Measurements from ENCODE around the gene EEFSEC. TPM values are rescaled to one million over a fixed set of nuclear protein-coding genes. Genes with fewer than 3 reads are reported as not detected.

The EEFSEC gene
- total RNA-seq, 1 experiment from 2014 or later: 9.5 TPM

DNA sequence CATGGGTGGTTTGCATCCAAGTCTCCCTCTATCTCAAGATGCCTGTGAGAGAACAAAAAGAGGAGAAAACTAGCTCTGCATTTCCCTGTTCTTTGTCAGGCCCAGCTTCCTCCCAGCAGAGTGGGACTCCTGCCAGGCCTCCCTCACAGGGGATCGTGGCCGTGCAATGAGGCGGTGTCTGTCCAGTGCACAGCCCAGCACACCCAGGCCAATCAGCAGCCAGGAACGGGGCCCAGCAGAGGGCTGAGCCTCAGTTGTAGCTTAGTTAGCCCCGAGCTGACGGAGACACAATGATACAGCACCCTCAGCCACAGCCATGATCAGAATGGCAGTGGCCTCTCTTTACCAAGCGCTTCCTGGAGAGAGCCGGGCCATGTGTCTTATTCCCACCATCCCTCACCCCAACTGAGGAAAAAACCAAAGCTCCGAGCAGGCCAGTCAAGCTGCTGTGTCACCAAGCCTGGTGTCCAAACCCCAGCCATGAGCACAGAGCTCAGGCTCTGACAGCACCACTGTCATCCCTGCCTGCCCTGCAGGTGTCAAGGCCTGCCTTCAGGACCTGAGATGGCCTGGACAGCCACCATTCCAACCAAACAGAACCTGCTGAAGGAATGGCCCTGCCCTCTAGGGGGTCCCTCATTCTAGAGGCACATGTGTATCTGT, 242.3 kb downstream of the EEFSEC start:
- Histone ChIP-seq H3K4me1 (ENCODE audit: insufficient read depth, low read length) (no peaks in the 10 kb centered on the region), H3K23ac (ENCODE audit: insufficient read length, low read depth, low read length) (no peak overlapping the region), H3K79me1 (ENCODE audit: insufficient read depth, low read depth, low read length, poor library complexity, severe bottlenecking) (no peaks in the 10 kb centered on the region), H3K9ac (ENCODE audit: extremely low read depth, insufficient read length, low read length) (no peak overlapping the region), H3K27ac (ENCODE audit: insufficient read length, low read depth, low read length) (no peak overlapping the region), H2AK5ac (ENCODE audit: insufficient read length, low read length) (no peak overlapping the region), H3K56ac (ENCODE audit: insufficient read length, low read depth, low read length) (no peak overlapping the region), H2BK12ac (ENCODE audit: insufficient read length, low read depth, low read length) (no peak overlapping the region), H2BK20ac (ENCODE audit: low read depth, low read length, poor library complexity, severe bottlenecking) (no peak overlapping the region), H4K5ac (ENCODE audit: insufficient read length, low read depth, low read length) (no peak overlapping the region), H2BK15ac (ENCODE audit: low read depth, low read length) (no peak overlapping the region), H3K4me2 (ENCODE audit: insufficient read depth, insufficient read length, low read length) (no peak overlapping the region), H4K91ac (ENCODE audit: insufficient read length, low read depth, low read length) (no peak overlapping the region), H3K23me2 (ENCODE audit: insufficient read length, low read depth, low read length, poor library complexity, severe bottlenecking) (no peaks in the 10 kb centered on the region), H3K4ac (ENCODE audit: low read depth, low read length) (no peak overlapping the region), H4K20me1 (ENCODE audit: control insufficient read depth, insufficient read depth, insufficient read length) (peaks cover 3% of the 10 kb centered on the region), H2AFZ (ENCODE audit: low read length) (no peak overlapping the region), H4K8ac (replicated peaks; ENCODE audit: insufficient read length, low read depth, low read length) (no peak overlapping the region), H2BK120ac (ENCODE audit: low read depth, low read length, poor library complexity, severe bottlenecking) (no peak overlapping the region), H2BK5ac (ENCODE audit: insufficient read length, low read length) (no peak overlapping the region), H3T11ph (ENCODE audit: low read length) (no peak overlapping the region), H3K79me2 (ENCODE audit: insufficient read depth, low read length) (no peaks in the 10 kb centered on the region), H3K9me3 (ENCODE audit: control insufficient read depth, low read depth, low read length) (no peaks in the 10 kb centered on the region), H3K18ac (ENCODE audit: insufficient read length, low read depth, low read length) (no peak overlapping the region), H3K27me3 (ENCODE audit: insufficient read depth, low read length) (no peaks in the 10 kb centered on the region), H3K14ac (ENCODE audit: insufficient read depth, low read length) (no peak overlapping the region)
- H3K27me3 Mint-ChIP-seq (ENCODE audit: low read depth): no peaks in the 10 kb centered on the region
- no CpG with 5 or more reads among the region's 9 CpGs for WGBS (ENCODE audit: extremely low coverage, insufficient read length, low lambda C conversion rate)
- H3K4me1 Mint-ChIP-seq: peaks cover 18 to 35% of the 10 kb centered on the region in 2 experiments
- no peaks in the 10 kb centered on the region; a peak in 1 of 7 replicates for H3K36me3 Mint-ChIP-seq (ENCODE audit: insufficient read depth in 1 of 3, low read depth in 3 of 3)
- no peaks in the 10 kb centered on the region for H3K9me3 Mint-ChIP-seq
- peak overlapping the region in 1 of 3 experiments; percentile 37; a peak in 1 of 7 replicates for H3K27ac Mint-ChIP-seq
- TF ChIP-seq, protein P1, sequence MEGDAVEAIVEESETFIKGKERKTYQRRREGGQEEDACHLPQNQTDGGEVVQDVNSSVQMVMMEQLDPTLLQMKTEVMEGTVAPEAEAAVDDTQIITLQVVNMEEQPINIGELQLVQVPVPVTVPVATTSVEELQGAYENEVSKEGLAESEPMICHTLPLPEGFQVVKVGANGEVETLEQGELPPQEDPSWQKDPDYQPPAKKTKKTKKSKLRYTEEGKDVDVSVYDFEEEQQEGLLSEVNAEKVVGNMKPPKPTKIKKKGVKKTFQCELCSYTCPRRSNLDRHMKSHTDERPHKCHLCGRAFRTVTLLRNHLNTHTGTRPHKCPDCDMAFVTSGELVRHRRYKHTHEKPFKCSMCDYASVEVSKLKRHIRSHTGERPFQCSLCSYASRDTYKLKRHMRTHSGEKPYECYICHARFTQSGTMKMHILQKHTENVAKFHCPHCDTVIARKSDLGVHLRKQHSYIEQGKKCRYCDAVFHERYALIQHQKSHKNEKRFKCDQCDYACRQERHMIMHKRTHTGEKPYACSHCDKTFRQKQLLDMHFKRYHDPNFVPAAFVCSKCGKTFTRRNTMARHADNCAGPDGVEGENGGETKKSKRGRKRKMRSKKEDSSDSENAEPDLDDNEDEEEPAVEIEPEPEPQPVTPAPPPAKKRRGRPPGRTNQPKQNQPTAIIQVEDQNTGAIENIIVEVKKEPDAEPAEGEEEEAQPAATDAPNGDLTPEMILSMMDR (conservative IDR thresholded peaks at IDR 0.05): no peak
- no peak overlapping the region for H3K4me3 Mint-ChIP-seq
- no peak for DNase-seq
